Stomach (tissue), 4 donors: Measurements from ENCODE around the gene CDCA3.

Experiments
- POLR2A ChIP-seq, 4 donors: fragments of 450-650 bp; IDR thresholded peaks; one replicate each; pipeline ENCODE4 v1.6.1; 2016; ENCODE audit warnings: antibody characterized with exemption in 4 of 4, control low read depth in 2 of 4, mild to moderate bottlenecking in 1 of 4, moderate library complexity in 1 of 4
- POLR2AphosphoS5 ChIP-seq, 3 donors: sonication (generic); formaldehyde crosslinking; IDR thresholded peaks; one replicate each; pipeline ENCODE4 v1.6.1; 2016; ENCODE audit warnings: antibody characterized with exemption in 3 of 3
- TF ChIP-seq, protein P1 (sequence below), 7 experiments: fragments of 450-650 bp in 4 of 7; fragments of 200-600 bp in 3 of 7; sonication (generic) in 3 of 7; IDR thresholded peaks; one replicate each; pipeline ENCODE4 v1.5.1; 2016 to 2019; ENCODE audit warnings: antibody characterized with exemption in 7 of 7, control low read depth in 2 of 7, mild to moderate bottlenecking in 1 of 7

DNA sequence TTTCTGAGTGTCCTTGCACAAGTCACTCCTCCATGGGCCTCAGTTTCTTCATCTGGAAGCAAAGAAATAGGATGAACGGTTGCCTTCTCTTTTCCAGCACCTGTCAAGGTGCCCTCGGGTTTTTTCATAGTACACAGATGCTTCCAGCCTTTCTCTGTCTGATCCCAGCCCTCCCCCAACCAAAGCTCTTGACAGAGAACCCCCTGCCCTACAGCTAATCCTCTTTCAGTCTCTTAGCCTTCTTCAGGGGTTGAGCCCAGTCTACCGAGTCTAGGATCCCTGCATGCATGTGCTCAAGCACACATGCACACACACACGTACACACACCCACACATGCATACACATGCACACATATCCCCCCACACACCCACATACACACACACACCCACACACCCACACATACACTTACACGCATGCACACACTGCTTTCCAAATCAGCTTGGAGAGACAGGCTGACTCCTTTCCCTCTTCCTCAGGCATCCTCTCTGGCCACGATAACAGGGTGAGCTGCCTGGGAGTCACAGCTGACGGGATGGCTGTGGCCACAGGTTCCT lies 4.7 kb downstream of the CDCA3 start:
- TF ChIP-seq, protein P1, sequence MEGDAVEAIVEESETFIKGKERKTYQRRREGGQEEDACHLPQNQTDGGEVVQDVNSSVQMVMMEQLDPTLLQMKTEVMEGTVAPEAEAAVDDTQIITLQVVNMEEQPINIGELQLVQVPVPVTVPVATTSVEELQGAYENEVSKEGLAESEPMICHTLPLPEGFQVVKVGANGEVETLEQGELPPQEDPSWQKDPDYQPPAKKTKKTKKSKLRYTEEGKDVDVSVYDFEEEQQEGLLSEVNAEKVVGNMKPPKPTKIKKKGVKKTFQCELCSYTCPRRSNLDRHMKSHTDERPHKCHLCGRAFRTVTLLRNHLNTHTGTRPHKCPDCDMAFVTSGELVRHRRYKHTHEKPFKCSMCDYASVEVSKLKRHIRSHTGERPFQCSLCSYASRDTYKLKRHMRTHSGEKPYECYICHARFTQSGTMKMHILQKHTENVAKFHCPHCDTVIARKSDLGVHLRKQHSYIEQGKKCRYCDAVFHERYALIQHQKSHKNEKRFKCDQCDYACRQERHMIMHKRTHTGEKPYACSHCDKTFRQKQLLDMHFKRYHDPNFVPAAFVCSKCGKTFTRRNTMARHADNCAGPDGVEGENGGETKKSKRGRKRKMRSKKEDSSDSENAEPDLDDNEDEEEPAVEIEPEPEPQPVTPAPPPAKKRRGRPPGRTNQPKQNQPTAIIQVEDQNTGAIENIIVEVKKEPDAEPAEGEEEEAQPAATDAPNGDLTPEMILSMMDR (IDR thresholded peaks at IDR 0.05) = no peak
- TF ChIP-seq POLR2AphosphoS5 (IDR thresholded peaks at IDR 0.05) = no peak
- no peak for TF ChIP-seq POLR2A (IDR thresholded peaks at IDR 0.05)
